MCF 10A (cell line): ENCODE results near the gene TNFSF4. TPM values are rescaled to one million over a fixed set of nuclear protein-coding genes. Genes with fewer than 3 reads are reported as not detected.

Source experiments
- BruUV-seq: library from RNA; stranded (reverse); fragments of 400-500 nt; replicated peaks from 2 replicates; lab custom pipeline; 2021; lab: Mats Ljungman, UMichigan
- CTCF ChIA-PET: fragments of 300-600 bp; sonication (Branson Sonifier 250); formaldehyde crosslinking; extraction: SDS; loops from one replicate; lab custom pipeline; 2021; ENCODE audit warnings: antibody characterized with exemption, inconsistent platforms; lab: Yijun Ruan, JAX
- POLR2A ChIA-PET: fragments of 300-600, 350-650 bp; sonication (Branson Sonifier 250); formaldehyde crosslinking; extraction: SDS; loops from one replicate; lab custom pipeline; 2020; ENCODE audit warnings: antibody characterized with exemption, inconsistent platforms; lab: Yijun Ruan, JAX
- DNase-seq: peaks from one replicate; pipeline ENCODE4 v3.0.0-alpha.2; 2018; ENCODE audit not compliant: unreplicated experiment
- H3K27ac Mint-ChIP-seq: one replicate; pipeline ENCODE4 v1.8.0; 2022; ENCODE audit warnings: mild to moderate bottlenecking, low read depth, mixed read lengths; ENCODE audit not compliant: unreplicated experiment
- H3K27me3 Mint-ChIP-seq: one replicate; pipeline ENCODE4 v1.8.0; 2022; ENCODE audit warnings: mixed read lengths; ENCODE audit not compliant: insufficient read depth, unreplicated experiment
- H3K36me3 Mint-ChIP-seq: one replicate; pipeline ENCODE4 v1.8.0; 2022; ENCODE audit warnings: mild to moderate bottlenecking, moderate library complexity, mixed read lengths; ENCODE audit not compliant: insufficient read depth, unreplicated experiment
- H3K4me1 Mint-ChIP-seq: one replicate; pipeline ENCODE4 v1.8.0; 2022; ENCODE audit warnings: mixed read lengths; ENCODE audit not compliant: insufficient read depth, unreplicated experiment
- H3K4me3 Mint-ChIP-seq: one replicate; pipeline ENCODE4 v1.8.0; 2022; ENCODE audit warnings: mild to moderate bottlenecking, moderate library complexity, mixed read lengths; ENCODE audit not compliant: unreplicated experiment
- H3K9me3 Mint-ChIP-seq: one replicate; pipeline ENCODE4 v1.8.0; 2022; ENCODE audit warnings: mixed read lengths; ENCODE audit not compliant: unreplicated experiment
- CTCF ChIP-seq: fragments of 200-600 bp; IDR thresholded peaks from one replicate; pipeline ENCODE4 v1.8.0; 2022; ENCODE audit warnings: antibody characterized with exemption, mild to moderate bottlenecking; ENCODE audit not compliant: unreplicated experiment
- intact Hi-C: fragments of 100-400 bp; cut with micrococcal nuclease; formaldehyde crosslinking; loops from 2 replicates; pipeline ENCODE4 v1.14.1; 2022
- total RNA-seq: library from RNA; stranded (reverse); gene quantifications from 2 replicates; pipeline ENCODE4 v1.2.3, GENCODE V29; 2022

The TNFSF4 gene
- total RNA-seq, 1 experiment from 2014 or later = 0.23 TPM

GRCh38 chr1:173191011-173191705 is 16.0 kb downstream of the TNFSF4 start:
- Mint-ChIP-seq H3K36me3 (no peaks in the 10 kb centered on the region), H3K27me3 (no peaks in the 10 kb centered on the region), H3K4me3 (no peak overlapping the region), H3K4me1 (peaks cover 29% of the 10 kb centered on the region), H3K27ac (peak overlapping the region; percentile 93), H3K9me3 (no peaks in the 10 kb centered on the region)
- intact Hi-C loops = loop anchor here (5.0 kb wide), 1 partner anchor 144 kb away; no protein-coding TSS in a partner anchor
- DNase-seq = peak; percentile 46
- BruUV-seq = no TSS peak
- ChIA-PET POLR2A (interaction anchor here (1.0 to 2.5 kb wide), 17 partner anchors 8 to 446 kb away, joined by 3 to 23 read pairs (median 5); partner anchors contain the start of gene TNFSF18), CTCF (interaction anchor here (0.7 to 6.7 kb wide), 8 partner anchors 10 to 447 kb away, joined by 3 to 104 read pairs (median 4); partner anchors contain the start of gene TNFSF18)
- TF ChIP-seq CTCF = no peak

- no TSS peak for BruUV-seq
- H3K9me3 Mint-ChIP-seq = no peaks in the 10 kb centered on the region
- no peaks in the 10 kb centered on the region for H3K36me3 Mint-ChIP-seq
- CTCF ChIA-PET = interaction anchor here (0.6 to 6.7 kb wide), 20 partner anchors 9 to 685 kb away, joined by 3 to 104 read pairs (median 4); partner anchors contain the start of gene TNFSF18
- TF ChIP-seq CTCF = no peak
- intact Hi-C loops = loop anchor here (5.0 kb wide), 1 partner anchor 143 kb away; no protein-coding TSS in a partner anchor
- POLR2A ChIA-PET = interaction anchor here (0.6 to 2.5 kb wide), 27 partner anchors 9 to 459 kb away, joined by 3 to 23 read pairs (median 4); partner anchors contain the start of gene TNFSF18
- H3K27me3 Mint-ChIP-seq = no peaks in the 10 kb centered on the region
- peak; percentile 100 for DNase-seq
- peak overlapping the region; percentile 93 for H3K27ac Mint-ChIP-seq
- peaks cover 29% of the 10 kb centered on the region for H3K4me1 Mint-ChIP-seq
- peak overlapping the region; percentile 44 for H3K4me3 Mint-ChIP-seq
Measured at GRCh38 chr1:173190101-173190936, 16.8 kb downstream of the TNFSF4 start.

GRCh38 chr1:173187671-173188237 is 19.4 kb downstream of the TNFSF4 start:
- H3K4me3 Mint-ChIP-seq = no peak overlapping the region
- TF ChIP-seq CTCF = no peak
- H3K4me1 Mint-ChIP-seq = peaks cover 23% of the 10 kb centered on the region
- BruUV-seq = no TSS peak
- H3K27me3 Mint-ChIP-seq = no peaks in the 10 kb centered on the region
- no peak overlapping the region for H3K27ac Mint-ChIP-seq
- intact Hi-C loops = no loop called here
- no peak for DNase-seq
- CTCF ChIA-PET = interaction anchor here (0.5 to 0.6 kb wide), 2 partner anchors 16 to 393 kb away, joined by 3 to 4 read pairs; no protein-coding TSS in a partner anchor
- POLR2A ChIA-PET = no interaction called here
- no peaks in the 10 kb centered on the region for H3K36me3 Mint-ChIP-seq
- no peaks in the 10 kb centered on the region for H3K9me3 Mint-ChIP-seq
